ENCODE results near the gene LINGO4.

The LINGO4 gene

GRCh38 chr1:151852733-151853132 is 47.5 kb upstream of the LINGO4 start:
- H3K27me3 ChIP-seq (ENCODE audit: control insufficient read depth, low read length) = peaks cover 19% of the 10 kb centered on the region
- no peaks in the 10 kb centered on the region for H4K20me1 ChIP-seq (ENCODE audit: control insufficient read depth, insufficient read depth, low read depth, low read length)
- no peak for TF ChIP-seq EZH2phosphoT487 (IDR thresholded peaks at IDR 0.05; ENCODE audit: borderline replicate concordance, low read length)
- TF ChIP-seq, protein P1, sequence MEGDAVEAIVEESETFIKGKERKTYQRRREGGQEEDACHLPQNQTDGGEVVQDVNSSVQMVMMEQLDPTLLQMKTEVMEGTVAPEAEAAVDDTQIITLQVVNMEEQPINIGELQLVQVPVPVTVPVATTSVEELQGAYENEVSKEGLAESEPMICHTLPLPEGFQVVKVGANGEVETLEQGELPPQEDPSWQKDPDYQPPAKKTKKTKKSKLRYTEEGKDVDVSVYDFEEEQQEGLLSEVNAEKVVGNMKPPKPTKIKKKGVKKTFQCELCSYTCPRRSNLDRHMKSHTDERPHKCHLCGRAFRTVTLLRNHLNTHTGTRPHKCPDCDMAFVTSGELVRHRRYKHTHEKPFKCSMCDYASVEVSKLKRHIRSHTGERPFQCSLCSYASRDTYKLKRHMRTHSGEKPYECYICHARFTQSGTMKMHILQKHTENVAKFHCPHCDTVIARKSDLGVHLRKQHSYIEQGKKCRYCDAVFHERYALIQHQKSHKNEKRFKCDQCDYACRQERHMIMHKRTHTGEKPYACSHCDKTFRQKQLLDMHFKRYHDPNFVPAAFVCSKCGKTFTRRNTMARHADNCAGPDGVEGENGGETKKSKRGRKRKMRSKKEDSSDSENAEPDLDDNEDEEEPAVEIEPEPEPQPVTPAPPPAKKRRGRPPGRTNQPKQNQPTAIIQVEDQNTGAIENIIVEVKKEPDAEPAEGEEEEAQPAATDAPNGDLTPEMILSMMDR (IDR thresholded peaks at IDR 0.05; ENCODE audit: low read depth, low read length, poor library complexity, severe bottlenecking) = no peak
- H3K4me2 ChIP-seq (ENCODE audit: low read length) = no peak overlapping the region
- H3K9me3 ChIP-seq (ENCODE audit: control insufficient read depth, insufficient read depth, low read length) = no peaks in the 10 kb centered on the region
- no peaks in the 10 kb centered on the region for H3K9me2 ChIP-seq (replicated peaks; ENCODE audit: control insufficient read depth, low read length)
- H3K79me2 ChIP-seq (ENCODE audit: control insufficient read depth, low read length) = no peaks in the 10 kb centered on the region
- no peak overlapping the region for H3K4me3 ChIP-seq (ENCODE audit: low read length)
- H3K27ac ChIP-seq (ENCODE audit: low read depth, low read length) = no peak overlapping the region
- no peaks in the 10 kb centered on the region for H3K4me1 ChIP-seq (ENCODE audit: control insufficient read depth, low read length)
- H3F3A ChIP-seq (ENCODE audit: control insufficient read depth, insufficient read depth) = no peaks in the 10 kb centered on the region
- H3K36me3 ChIP-seq (ENCODE audit: control insufficient read depth, low read length) = no peaks in the 10 kb centered on the region

DNA sequence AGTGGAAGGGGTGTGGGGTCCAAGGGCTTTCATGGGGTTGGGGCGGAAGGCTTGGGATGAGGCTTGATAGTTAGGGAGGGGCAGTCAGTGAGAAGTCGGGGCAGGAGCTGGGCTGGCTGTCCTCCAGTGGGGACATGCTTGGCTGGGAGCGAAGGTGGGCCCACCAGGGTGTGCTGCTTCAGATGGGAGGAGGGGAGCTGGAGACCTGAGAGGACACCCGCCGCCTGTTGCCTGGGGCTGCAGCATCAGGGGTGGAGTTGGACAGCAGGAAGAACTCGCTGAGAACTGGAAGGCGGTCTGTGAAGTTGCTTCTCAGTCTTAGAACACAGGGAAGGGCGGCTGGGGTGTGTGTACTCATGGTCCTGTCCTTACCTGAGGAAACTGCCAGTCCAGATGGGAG is 46.7 kb upstream of the LINGO4 start:
- H4K20me1 ChIP-seq (ENCODE audit: control insufficient read depth, insufficient read depth, low read depth, low read length) = no peaks in the 10 kb centered on the region
- H3K9me3 ChIP-seq (ENCODE audit: control insufficient read depth, insufficient read depth, low read length) = no peaks in the 10 kb centered on the region
- no peak overlapping the region for H3K4me2 ChIP-seq (ENCODE audit: low read length)
- H3K9me2 ChIP-seq (replicated peaks; ENCODE audit: control insufficient read depth, low read length) = no peaks in the 10 kb centered on the region
- H3F3A ChIP-seq (ENCODE audit: control insufficient read depth, insufficient read depth) = no peaks in the 10 kb centered on the region
- H3K27ac ChIP-seq (ENCODE audit: low read depth, low read length) = no peak overlapping the region
- H3K79me2 ChIP-seq (ENCODE audit: control insufficient read depth, low read length) = no peaks in the 10 kb centered on the region
- TF ChIP-seq, protein P1 (IDR thresholded peaks at IDR 0.05; ENCODE audit: low read depth, low read length, poor library complexity, severe bottlenecking) = no peak
- TF ChIP-seq EZH2phosphoT487 (IDR thresholded peaks at IDR 0.05; ENCODE audit: borderline replicate concordance, low read length) = no peak
- H3K27me3 ChIP-seq (ENCODE audit: control insufficient read depth, low read length) = peaks cover 19% of the 10 kb centered on the region
- no peak overlapping the region for H3K4me3 ChIP-seq (ENCODE audit: low read length)
- no peaks in the 10 kb centered on the region for H3K4me1 ChIP-seq (ENCODE audit: control insufficient read depth, low read length)
- no peaks in the 10 kb centered on the region for H3K36me3 ChIP-seq (ENCODE audit: control insufficient read depth, low read length)

DNA sequence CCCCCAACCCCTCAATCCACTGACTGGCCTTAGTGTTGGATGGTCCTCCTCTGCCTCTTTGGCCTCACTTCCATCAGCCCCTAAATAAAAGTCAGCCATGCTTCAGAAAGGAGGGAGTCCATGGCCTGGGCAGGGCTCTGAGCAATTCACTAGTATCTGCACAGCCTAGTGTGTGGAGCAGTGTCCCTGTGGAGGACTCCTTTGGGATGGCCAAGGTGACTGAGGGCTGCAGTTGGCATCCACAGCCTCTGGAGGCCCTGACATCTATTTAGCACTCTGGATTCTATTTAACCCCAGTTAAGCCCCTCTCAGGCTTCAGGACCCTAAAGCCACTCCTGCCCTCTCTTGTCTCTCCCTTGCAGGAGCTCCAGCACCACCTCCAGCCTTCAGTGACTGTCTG is 44.7 kb upstream of the LINGO4 start:
- no peaks in the 10 kb centered on the region for H3K9me3 ChIP-seq (ENCODE audit: control insufficient read depth, insufficient read depth, low read length)
- no peaks in the 10 kb centered on the region for H3F3A ChIP-seq (ENCODE audit: control insufficient read depth, insufficient read depth)
- peaks cover 19% of the 10 kb centered on the region for H3K27me3 ChIP-seq (ENCODE audit: control insufficient read depth, low read length)
- H4K20me1 ChIP-seq (ENCODE audit: control insufficient read depth, insufficient read depth, low read depth, low read length) = no peaks in the 10 kb centered on the region
- no peak overlapping the region for H3K4me2 ChIP-seq (ENCODE audit: low read length)
- no peak overlapping the region for H3K27ac ChIP-seq (ENCODE audit: low read depth, low read length)
- no peaks in the 10 kb centered on the region for H3K9me2 ChIP-seq (replicated peaks; ENCODE audit: control insufficient read depth, low read length)
- H3K4me1 ChIP-seq (ENCODE audit: control insufficient read depth, low read length) = no peaks in the 10 kb centered on the region
- H3K79me2 ChIP-seq (ENCODE audit: control insufficient read depth, low read length) = no peaks in the 10 kb centered on the region
- H3K4me3 ChIP-seq (ENCODE audit: low read length) = no peak overlapping the region
- TF ChIP-seq, protein P1 (IDR thresholded peaks at IDR 0.05; ENCODE audit: low read depth, low read length, poor library complexity, severe bottlenecking) = no peak
- no peak for TF ChIP-seq EZH2phosphoT487 (IDR thresholded peaks at IDR 0.05; ENCODE audit: borderline replicate concordance, low read length)
- H3K36me3 ChIP-seq (ENCODE audit: control insufficient read depth, low read length) = no peaks in the 10 kb centered on the region

DNA sequence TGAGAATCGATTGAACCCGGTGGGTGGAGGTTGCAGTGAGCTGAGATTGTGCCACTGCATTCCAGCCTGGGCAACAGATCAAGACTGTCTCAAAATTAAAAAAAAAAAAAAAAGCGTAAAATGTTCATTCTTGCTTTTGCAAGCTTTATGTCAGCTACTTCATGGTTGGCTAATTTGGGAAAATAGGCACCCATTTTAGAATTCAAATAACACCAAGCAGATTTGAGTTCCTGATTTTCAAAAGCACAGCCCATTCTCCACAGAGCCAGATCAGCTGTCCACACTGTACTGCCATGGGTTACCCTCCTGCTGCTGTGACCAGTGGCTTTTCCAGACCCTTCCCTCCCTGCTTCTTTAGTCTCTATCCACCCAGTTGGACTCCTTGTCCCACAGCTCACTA is 43.9 kb upstream of the LINGO4 start:
- Histone ChIP-seq H3K27ac (ENCODE audit: low read depth, low read length) (no peak overlapping the region), H3K9me3 (ENCODE audit: control insufficient read depth, insufficient read depth, low read length) (no peaks in the 10 kb centered on the region), H3K4me1 (ENCODE audit: control insufficient read depth, low read length) (peaks cover 6% of the 10 kb centered on the region), H3F3A (ENCODE audit: control insufficient read depth, insufficient read depth) (no peaks in the 10 kb centered on the region), H3K4me2 (ENCODE audit: low read length) (no peak overlapping the region), H3K4me3 (ENCODE audit: low read length) (no peak overlapping the region), H3K79me2 (ENCODE audit: control insufficient read depth, low read length) (no peaks in the 10 kb centered on the region), H3K36me3 (ENCODE audit: control insufficient read depth, low read length) (no peaks in the 10 kb centered on the region), H4K20me1 (ENCODE audit: control insufficient read depth, insufficient read depth, low read depth, low read length) (no peaks in the 10 kb centered on the region), H3K27me3 (ENCODE audit: control insufficient read depth, low read length) (peaks cover 19% of the 10 kb centered on the region), H3K9me2 (replicated peaks; ENCODE audit: control insufficient read depth, low read length) (no peaks in the 10 kb centered on the region)
- TF ChIP-seq, protein P1 (IDR thresholded peaks at IDR 0.05; ENCODE audit: low read depth, low read length, poor library complexity, severe bottlenecking) = no peak
- TF ChIP-seq EZH2phosphoT487 (IDR thresholded peaks at IDR 0.05; ENCODE audit: borderline replicate concordance, low read length) = no peak
